Activated CD4-positive, alpha-beta T cell treated with anti-CD3 and anti-CD28 coated beads for 36 hours (primary cell): ENCODE measurements around the gene CRIP2. TPM values are rescaled to one million over a fixed set of nuclear protein-coding genes. Genes with fewer than 3 reads are reported as not detected.

ENCODE experiments used
- ATAC-seq: fragments of 200-7000 bp; cut with Tn5 transposase; one replicate; pipeline ENCODE4 v1.10.0; 2021; ENCODE audit warnings: mild to moderate bottlenecking, moderate library complexity
- CTCF ChIA-PET: fragments of 350-600 bp; sonication (Branson Sonifier 250); formaldehyde crosslinking; loops from one replicate; lab custom pipeline; 2021; ENCODE audit warnings: antibody characterized with exemption; lab: Charles Lee
- POLR2A ChIA-PET: fragments of 350-600 bp; sonication (Branson Sonifier 250); formaldehyde crosslinking; loops from one replicate; lab custom pipeline; 2021; ENCODE audit warnings: antibody characterized with exemption, inconsistent platforms; lab: Charles Lee
- DNase-seq: peaks from one replicate; pipeline ENCODE4 v3.0.0-alpha.2; 2020
- H3K27ac Mint-ChIP-seq: one replicate; pipeline ENCODE4 v1.8.0; 2021; ENCODE audit warnings: mixed read lengths
- H3K27me3 Mint-ChIP-seq: one replicate; pipeline ENCODE4 v1.8.0; 2021; ENCODE audit warnings: mixed read lengths
- H3K36me3 Mint-ChIP-seq: one replicate; pipeline ENCODE4 v1.8.0; 2021; ENCODE audit warnings: low read depth, mixed read lengths
- H3K4me1 Mint-ChIP-seq: one replicate; pipeline ENCODE4 v1.8.0; 2021; ENCODE audit warnings: mixed read lengths
- H3K4me3 Mint-ChIP-seq: one replicate; pipeline ENCODE4 v1.8.0; 2021; ENCODE audit warnings: mild to moderate bottlenecking, moderate library complexity, mixed read lengths
- H3K9me3 Mint-ChIP-seq: one replicate; pipeline ENCODE4 v1.8.0; 2021; ENCODE audit warnings: low read depth, mixed read lengths
- intact Hi-C, 2 experiments: fragments of 100-400 bp; cut with DNase I in 1 of 2; cut with micrococcal nuclease in 1 of 2; formaldehyde crosslinking; loops; one replicate each; pipeline versions ENCODE4 v1.14.2 to v1.15.1; 2022 to 2024; cut with DNase I, micrococcal nuclease
- total RNA-seq, 2 experiments: library from RNA; stranded (reverse); gene quantifications; one replicate each; pipeline ENCODE4 v1.2.3, GENCODE V29; 2021

CRIP2 gene
- total RNA-seq, 2 experiments from 2014 or later, result 1.1 to 1.2 TPM

DNA sequence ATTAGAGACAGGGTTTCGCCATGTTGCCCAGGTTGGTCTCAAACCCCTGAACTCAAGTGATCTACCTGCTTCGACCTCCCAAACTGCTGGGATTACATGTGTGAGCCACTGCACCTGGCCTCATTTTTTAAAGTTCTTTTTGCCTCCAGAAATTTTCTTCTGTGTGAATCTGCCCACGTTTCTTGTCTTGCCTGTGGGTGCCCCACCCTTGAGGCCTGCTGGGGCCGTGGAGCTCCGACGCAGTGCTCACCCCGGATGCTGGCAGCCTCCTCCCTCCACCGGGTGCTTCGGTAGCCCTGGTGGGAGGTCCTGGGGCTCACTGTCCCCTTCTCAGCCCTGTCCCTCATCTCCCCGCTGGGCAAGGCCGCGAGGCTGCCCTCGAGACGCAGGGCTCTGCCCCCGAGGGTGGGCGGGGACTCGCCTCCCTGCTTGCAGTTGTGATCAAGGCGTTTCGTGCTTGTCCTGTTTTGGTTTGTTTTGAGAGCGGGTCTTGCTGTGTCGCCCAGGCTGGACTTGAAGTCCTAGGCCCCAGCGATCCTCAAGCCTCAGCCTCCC is 19.5 kb upstream of the CRIP2 start:
- H3K27me3 Mint-ChIP-seq, result no peaks in the 10 kb centered on the region
- no peaks in the 10 kb centered on the region for H3K4me1 Mint-ChIP-seq
- peaks cover 22% of the 10 kb centered on the region for H3K36me3 Mint-ChIP-seq
- no peaks in the 10 kb centered on the region for H3K9me3 Mint-ChIP-seq
- ChIA-PET POLR2A (interaction anchor here (0.7 kb wide), 1 partner anchor 27 kb away, joined by 7 read pairs; no protein-coding TSS in a partner anchor), CTCF (interaction anchor here (0.6 to 0.7 kb wide), 2 partner anchors 113 to 511 kb away, joined by 3 read pairs; no protein-coding TSS in a partner anchor)
- no peak overlapping the region for H3K27ac Mint-ChIP-seq
- intact Hi-C loops, result no loop called here
- ATAC-seq (no peak), DNase-seq (no peak)
- H3K4me3 Mint-ChIP-seq, result no peak overlapping the region

DNA sequence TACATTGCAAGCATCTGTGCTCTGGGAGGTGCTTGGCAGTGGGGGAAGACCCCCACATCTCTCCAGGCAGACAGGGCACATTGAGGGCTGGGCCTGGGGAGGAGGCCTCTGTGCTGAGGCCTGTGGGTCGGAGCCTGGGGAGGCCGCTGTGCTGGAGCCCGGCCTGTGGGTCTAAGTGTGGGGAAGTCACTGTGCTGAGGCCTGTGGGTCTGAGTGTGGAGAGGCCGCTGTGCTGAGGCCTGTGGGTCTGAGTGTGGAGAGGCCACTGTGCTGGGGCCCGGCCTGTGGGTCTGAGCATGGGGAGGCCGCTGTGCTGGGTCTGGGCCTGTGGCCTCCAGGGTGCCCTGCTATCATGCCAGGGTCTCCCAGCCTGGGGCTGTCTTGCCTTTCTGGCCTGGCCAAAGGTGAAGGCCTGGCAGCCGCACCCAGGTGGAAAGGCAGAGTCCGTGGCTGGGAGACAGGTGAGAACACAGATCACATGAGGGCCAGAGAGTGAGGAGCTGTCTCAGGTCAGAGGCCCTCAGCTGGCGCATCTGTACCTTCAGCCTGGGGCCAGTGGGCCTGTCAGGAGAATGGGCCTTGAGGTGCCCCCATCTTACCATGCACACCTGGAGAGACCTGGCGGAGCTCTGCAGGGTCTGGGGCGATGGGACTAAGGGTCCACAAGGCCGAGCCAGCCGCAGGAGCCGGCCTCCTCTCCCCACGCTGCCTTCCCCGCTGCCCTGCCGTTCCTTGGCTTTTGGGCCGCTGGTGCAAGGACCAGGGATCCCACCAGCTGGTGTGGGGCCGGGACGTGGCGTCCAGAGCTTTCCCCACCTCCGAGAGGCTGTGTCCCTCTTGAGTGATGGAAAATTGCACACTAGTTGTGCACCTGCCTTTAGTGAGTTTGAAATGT is 18.6 kb upstream of the CRIP2 start:
- CTCF ChIA-PET, result interaction anchor here (0.6 kb wide), 2 partner anchors 21 to 114 kb away, joined by 3 read pairs; no protein-coding TSS in a partner anchor

DNA sequence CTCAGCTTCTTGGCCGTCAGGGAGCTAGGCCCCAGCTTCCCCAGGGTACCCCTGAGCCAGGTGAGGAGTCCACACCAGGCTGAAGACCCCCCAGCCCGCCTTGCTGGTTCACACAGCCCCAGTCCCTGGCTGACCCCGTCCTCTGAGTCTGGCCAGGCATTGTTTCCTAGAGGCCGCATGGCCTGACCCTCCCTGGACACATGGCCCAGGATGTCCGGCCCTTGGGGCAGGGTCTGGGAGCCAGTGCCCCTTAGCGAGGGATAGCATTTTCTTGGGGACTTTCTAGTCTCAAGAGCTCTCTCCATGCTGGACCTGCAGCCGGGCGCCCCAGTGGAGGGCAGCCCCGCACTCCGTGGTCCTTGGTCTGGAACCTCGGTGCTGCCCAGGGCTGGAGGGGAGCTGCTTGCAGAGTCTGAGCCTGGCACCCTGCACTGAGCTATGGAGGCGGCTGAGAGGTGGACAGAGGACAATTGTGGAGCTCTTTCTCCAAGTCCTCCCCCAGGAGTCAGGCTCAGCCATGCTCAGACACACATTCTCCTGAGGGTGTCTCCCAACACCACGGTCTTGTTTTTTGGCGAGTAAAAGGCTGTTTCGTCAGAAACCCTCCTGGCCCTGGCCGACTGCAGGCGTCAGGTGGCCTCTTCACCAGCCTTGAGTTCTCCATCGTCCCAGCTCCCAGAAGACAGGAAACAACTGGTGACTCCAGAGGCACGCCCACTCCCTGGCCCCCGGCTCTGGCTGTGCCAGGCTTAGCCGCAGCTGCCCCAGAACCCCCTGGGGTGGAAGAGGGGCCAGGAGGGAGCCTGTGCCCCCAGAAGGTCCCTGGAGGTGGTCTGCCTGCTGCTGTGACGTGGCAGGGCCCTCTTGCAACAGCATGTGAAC is 17.6 kb upstream of the CRIP2 start:
- ATAC-seq (no peak), DNase-seq (no peak)
- peaks cover 26% of the 10 kb centered on the region for H3K36me3 Mint-ChIP-seq
- POLR2A ChIA-PET, result interaction anchor here (0.6 kb wide), 1 partner anchor 349 kb away, joined by 3 read pairs; no protein-coding TSS in a partner anchor
- CTCF ChIA-PET, result interaction anchor here (0.6 to 1.1 kb wide), 3 partner anchors 22 to 86 kb away, joined by 3 to 6 read pairs (median 4); no protein-coding TSS in a partner anchor
- intact Hi-C loops, result no loop called here
- H3K4me3 Mint-ChIP-seq, result no peak overlapping the region
- no peaks in the 10 kb centered on the region for H3K9me3 Mint-ChIP-seq
- no peaks in the 10 kb centered on the region for H3K4me1 Mint-ChIP-seq
- no peaks in the 10 kb centered on the region for H3K27me3 Mint-ChIP-seq
- no peak overlapping the region for H3K27ac Mint-ChIP-seq

More for the DNA sequence above, 18.6 kb upstream of the CRIP2 start:
- no peak overlapping the region for H3K27ac Mint-ChIP-seq
- H3K4me3 Mint-ChIP-seq, result no peak overlapping the region
- no peaks in the 10 kb centered on the region for H3K4me1 Mint-ChIP-seq
- no peaks in the 10 kb centered on the region for H3K9me3 Mint-ChIP-seq
- DNase-seq (no peak), ATAC-seq (no peak)
- POLR2A ChIA-PET, result interaction anchor here (0.6 kb wide), 1 partner anchor 348 kb away, joined by 3 read pairs; no protein-coding TSS in a partner anchor
- H3K27me3 Mint-ChIP-seq, result no peaks in the 10 kb centered on the region
- peaks cover 27% of the 10 kb centered on the region for H3K36me3 Mint-ChIP-seq
- intact Hi-C loops, result no loop called here

DNA sequence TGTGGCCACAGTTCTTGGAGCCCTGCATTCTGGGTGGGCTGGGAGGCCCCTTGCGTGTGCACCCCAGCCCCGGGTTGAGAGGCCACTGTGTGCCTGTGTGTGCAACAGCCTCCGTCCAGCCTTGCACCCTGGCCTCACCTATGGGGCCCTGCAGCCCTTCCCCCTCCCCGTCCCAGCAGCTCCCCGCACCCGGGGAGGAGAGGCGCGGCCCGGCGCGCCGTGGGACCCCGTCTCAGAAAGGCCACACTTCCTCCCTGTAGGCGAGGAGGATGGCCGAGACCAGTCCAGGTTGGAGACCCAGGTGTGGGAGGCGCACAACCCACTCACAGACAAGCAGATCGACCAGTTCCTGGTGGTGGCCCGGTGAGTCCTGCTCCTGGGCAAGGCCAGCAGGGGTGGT is 16.6 kb upstream of the CRIP2 start:
- DNase-seq, result no peak
- no peak for ATAC-seq
- POLR2A ChIA-PET, result no interaction called here
- no peak overlapping the region for H3K4me3 Mint-ChIP-seq
- no peaks in the 10 kb centered on the region for H3K9me3 Mint-ChIP-seq
- H3K4me1 Mint-ChIP-seq, result no peaks in the 10 kb centered on the region
- CTCF ChIA-PET, result interaction anchor here (1.1 kb wide), 1 partner anchor 22 kb away, joined by 6 read pairs; no protein-coding TSS in a partner anchor
- no peaks in the 10 kb centered on the region for H3K27me3 Mint-ChIP-seq
- peaks cover 21% of the 10 kb centered on the region for H3K36me3 Mint-ChIP-seq
- H3K27ac Mint-ChIP-seq, result no peak overlapping the region
- intact Hi-C loops, result no loop called here

DNA sequence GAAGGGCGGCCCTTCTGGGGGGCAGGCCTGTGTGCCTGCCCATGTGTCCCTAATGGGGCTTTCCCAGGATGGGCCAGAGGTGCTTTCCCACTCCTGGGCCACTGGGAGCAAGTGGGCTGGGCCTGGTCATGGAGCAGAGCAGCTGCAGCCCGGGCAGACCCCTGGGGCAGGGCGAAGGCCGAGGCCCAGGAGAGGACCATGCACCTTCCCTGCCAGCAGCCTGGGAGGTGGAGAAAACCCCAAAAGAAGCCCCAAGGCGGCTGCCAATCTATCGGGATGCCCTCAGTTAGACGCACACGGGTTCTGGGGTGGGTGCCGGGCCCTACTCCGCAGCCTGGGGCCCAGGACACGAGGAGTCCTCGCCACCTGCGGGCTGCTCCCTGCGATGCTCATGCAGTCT is 16.1 kb upstream of the CRIP2 start:
- CTCF ChIA-PET, result no interaction called here
- H3K36me3 Mint-ChIP-seq, result peaks cover 22% of the 10 kb centered on the region
- H3K9me3 Mint-ChIP-seq, result no peaks in the 10 kb centered on the region
- H3K4me3 Mint-ChIP-seq, result no peak overlapping the region
- no peaks in the 10 kb centered on the region for H3K4me1 Mint-ChIP-seq
- H3K27ac Mint-ChIP-seq, result no peak overlapping the region
- no peak for DNase-seq
- no peaks in the 10 kb centered on the region for H3K27me3 Mint-ChIP-seq
- intact Hi-C loops, result no loop called here
- POLR2A ChIA-PET, result no interaction called here
- ATAC-seq, result no peak

DNA sequence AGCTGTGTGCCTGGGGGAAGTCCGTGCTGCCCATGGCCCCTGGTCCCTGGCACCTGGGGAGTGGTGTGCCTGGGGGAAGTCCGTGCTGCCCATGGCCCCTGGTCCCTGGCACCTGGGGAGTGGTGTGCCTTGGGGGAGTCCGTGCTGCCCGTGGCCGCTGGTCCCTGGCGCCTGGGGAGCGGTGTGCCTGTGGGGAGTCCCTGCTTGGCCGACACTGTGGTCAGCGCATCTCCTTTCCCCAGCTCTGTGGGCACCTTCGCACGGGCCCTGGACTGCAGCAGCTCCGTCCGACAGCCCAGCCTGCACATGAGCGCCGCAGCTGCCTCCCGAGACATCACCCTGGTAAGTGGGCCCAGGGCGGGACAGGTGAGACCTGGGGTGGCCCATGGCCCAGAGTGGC is 14.5 kb upstream of the CRIP2 start:
- H3K4me1 Mint-ChIP-seq, result no peaks in the 10 kb centered on the region
- H3K36me3 Mint-ChIP-seq, result peaks cover 24% of the 10 kb centered on the region
- POLR2A ChIA-PET, result no interaction called here
- H3K27ac Mint-ChIP-seq, result no peak overlapping the region
- CTCF ChIA-PET, result no interaction called here
- ATAC-seq (no peak), DNase-seq (no peak)
- intact Hi-C loops, result no loop called here
- no peak overlapping the region for H3K4me3 Mint-ChIP-seq
- no peaks in the 10 kb centered on the region for H3K27me3 Mint-ChIP-seq
- no peaks in the 10 kb centered on the region for H3K9me3 Mint-ChIP-seq

DNA sequence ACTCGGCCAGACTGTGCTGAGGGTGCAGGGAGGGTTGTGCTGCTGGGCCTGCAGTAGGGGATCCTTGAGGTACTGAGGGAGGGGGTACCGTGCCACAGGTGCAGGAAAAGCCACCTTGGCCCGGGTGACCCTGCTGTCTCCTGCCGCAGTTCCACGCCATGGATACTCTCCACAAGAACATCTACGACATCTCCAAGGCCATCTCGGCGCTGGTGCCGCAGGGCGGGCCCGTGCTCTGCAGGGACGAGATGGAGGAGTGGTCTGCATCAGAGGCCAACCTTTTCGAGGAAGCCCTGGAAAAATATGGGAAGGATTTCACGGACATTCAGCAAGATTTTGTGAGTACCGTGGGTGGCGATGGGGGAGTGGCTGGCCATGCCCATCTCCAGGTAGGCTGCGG is 14.0 kb upstream of the CRIP2 start:
- Mint-ChIP-seq H3K27me3 (no peaks in the 10 kb centered on the region), H3K4me3 (no peak overlapping the region), H3K36me3 (peaks cover 21% of the 10 kb centered on the region), H3K27ac (no peak overlapping the region), H3K9me3 (no peaks in the 10 kb centered on the region), H3K4me1 (no peaks in the 10 kb centered on the region)
- intact Hi-C loops, result no loop called here
- ChIA-PET CTCF (no interaction called here), POLR2A (no interaction called here)
- ATAC-seq (no peak), DNase-seq (no peak)

DNA sequence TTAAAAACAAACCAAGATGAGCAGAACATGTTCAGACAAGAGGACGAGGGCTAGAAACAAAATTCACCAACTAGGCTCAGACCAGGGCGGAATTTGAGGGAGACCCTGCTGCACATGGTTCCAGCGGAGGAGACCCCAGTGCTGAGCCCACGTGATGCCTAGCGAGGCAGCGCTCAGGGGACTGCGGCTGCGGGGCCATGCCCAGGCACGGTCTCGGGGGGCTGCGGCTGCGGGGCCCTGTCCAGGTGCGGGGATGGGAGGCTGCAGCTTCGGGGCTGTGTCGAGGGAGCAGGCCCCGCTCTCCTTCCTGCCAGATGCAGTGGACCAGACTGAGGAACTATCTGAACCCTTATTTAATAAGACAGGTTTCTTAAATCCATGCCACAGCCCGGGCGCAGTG is 12.7 kb upstream of the CRIP2 start:
- DNase-seq (no peak), ATAC-seq (no peak)
- no peak overlapping the region for H3K27ac Mint-ChIP-seq
- intact Hi-C loops, result no loop called here
- no peaks in the 10 kb centered on the region for H3K4me1 Mint-ChIP-seq
- no peaks in the 10 kb centered on the region for H3K27me3 Mint-ChIP-seq
- H3K36me3 Mint-ChIP-seq, result peaks cover 18% of the 10 kb centered on the region
- POLR2A ChIA-PET, result no interaction called here
- no peaks in the 10 kb centered on the region for H3K9me3 Mint-ChIP-seq
- CTCF ChIA-PET, result no interaction called here
- no peak overlapping the region for H3K4me3 Mint-ChIP-seq

DNA sequence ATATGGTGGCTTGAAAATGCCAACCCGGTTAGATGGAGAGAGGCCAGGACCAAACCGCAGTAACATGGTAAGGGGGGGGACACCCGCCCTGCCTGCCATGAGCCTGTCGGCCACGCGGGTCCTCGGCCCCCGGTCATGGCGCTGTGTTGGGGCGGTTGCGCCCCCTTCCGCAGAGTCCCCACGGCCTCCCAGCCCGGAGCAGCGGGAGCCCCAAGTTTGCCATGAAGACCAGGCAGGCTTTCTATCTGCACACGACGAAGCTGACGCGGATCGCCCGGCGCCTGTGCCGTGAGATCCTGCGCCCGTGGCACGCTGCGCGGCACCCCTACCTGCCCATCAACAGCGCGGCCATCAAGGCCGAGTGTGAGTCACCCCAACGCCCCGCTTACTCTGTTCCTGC is 10.1 kb upstream of the CRIP2 start:
- H3K27me3 Mint-ChIP-seq, result no peaks in the 10 kb centered on the region
- intact Hi-C loops, result no loop called here
- H3K4me3 Mint-ChIP-seq, result no peak overlapping the region
- H3K9me3 Mint-ChIP-seq, result no peaks in the 10 kb centered on the region
- H3K4me1 Mint-ChIP-seq, result no peaks in the 10 kb centered on the region
- ChIA-PET CTCF (no interaction called here), POLR2A (no interaction called here)
- no peak for DNase-seq
- no peak overlapping the region for H3K27ac Mint-ChIP-seq
- ATAC-seq, result no peak
- H3K36me3 Mint-ChIP-seq, result peaks cover 18% of the 10 kb centered on the region

DNA sequence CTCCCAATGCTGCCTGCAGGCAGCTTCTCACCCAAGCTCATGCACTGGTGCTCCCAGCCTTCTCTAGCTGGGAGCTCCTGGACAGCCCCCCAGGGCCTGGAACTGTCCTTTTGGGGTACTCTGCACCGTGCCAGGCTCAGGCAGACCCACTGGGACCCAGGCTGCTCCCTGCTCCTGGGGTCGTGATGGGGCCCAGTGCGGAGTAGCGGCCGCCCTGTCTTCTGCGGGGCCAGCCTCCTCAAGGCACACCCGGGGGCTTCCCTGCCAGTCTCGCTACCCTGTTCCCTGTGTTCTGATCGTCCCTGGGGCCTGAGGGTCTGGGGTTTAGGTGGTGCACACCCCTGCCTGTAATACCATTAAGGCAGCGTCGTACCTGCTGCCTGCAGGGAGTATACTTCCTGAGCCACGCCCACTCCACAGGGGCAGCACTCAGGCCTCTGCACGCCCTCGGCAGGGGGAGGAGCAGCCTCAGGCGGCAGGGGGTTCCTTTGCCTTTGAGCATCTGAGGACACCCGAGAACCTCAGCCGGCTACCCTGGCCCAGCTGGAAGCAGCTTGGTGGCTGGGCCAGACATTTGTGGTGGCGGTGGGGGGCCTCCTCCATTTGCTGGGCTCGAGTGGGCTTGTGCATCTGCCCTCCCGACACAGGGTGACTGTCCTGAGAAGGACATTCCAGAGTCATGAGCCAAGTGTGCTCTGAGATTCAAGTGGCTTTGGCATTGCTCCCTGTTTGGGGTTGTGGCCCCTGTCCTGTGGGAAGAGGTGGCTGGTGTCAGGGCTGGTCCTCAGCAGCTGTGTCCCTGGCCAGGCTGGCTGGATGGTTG is 9.2 kb upstream of the CRIP2 start:
- Mint-ChIP-seq H3K4me1 (no peaks in the 10 kb centered on the region), H3K9me3 (no peaks in the 10 kb centered on the region), H3K4me3 (no peak overlapping the region), H3K27ac (no peak overlapping the region), H3K27me3 (no peaks in the 10 kb centered on the region), H3K36me3 (peaks cover 17% of the 10 kb centered on the region)
- DNase-seq, result no peak
- POLR2A ChIA-PET, result no interaction called here
- intact Hi-C loops, result no loop called here
- CTCF ChIA-PET, result no interaction called here
- ATAC-seq, result no peak
